Effector CD8-positive, alpha-beta T cell (primary cell): ENCODE data around the gene TRMO.

ENCODE experiments used
- DNase-seq: peaks from one replicate; lab custom pipeline; 2025; lab: John Stamatoyannopoulos, UW

Gene TRMO

DNA sequence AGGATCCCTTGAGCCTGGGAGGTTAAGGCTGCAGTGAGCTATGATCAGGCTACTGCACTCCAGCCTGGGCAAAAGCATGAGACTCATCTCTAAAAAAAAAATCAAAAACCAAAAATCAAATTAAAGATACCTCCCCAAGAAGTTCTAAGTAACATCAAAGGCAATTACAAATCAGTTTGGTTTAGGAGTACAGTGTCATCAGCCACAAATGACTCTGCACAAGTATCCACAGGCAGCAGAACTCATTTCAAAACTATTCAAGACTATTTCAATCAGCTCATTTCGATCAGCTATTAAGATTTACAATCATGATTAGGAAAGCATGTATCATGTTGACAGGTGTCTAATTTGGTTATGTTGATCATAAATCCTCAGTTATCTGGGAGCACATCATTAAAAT lies 19.1 kb downstream of the TRMO start:
- DNase-seq, result no peak

DNA sequence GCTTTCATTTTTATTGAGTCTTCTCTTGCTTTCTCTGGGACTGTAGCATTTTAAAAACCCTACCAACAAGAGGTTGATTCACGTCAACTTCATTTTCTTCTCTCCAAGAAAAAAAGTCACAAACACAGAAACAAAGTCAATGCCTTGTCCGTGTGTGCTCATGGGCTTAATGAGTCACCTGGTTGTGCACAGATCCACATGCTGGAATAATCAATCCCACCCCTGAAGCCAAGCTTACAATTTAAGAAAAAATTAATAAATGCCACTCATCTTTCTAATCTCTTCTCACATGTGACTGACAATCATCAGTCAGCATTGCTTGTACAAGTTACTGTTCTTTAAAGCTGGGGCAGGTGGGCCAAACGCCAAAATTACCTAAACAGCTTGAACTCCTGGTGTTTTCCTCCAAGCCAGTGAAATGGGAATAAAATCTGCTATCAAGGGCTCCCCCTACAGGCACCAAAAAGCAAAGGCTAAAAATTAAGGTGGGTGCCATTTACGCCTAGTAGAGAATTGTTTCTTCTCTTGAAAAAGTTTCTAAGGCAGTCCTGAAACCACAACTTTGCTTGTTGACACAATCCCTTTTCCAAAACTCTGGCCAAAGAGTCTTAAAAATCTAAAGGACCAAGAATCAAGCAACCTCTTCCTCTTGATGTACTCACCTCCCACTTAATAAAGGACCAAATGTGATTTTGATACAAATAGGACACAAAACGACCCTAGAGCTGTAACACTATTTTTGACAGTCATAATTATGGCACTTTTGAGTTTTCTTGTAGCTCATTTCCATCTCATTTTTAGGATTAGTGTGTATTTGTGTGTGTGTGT lies 21.3 kb downstream of the TRMO start:
- no peak for DNase-seq

DNA sequence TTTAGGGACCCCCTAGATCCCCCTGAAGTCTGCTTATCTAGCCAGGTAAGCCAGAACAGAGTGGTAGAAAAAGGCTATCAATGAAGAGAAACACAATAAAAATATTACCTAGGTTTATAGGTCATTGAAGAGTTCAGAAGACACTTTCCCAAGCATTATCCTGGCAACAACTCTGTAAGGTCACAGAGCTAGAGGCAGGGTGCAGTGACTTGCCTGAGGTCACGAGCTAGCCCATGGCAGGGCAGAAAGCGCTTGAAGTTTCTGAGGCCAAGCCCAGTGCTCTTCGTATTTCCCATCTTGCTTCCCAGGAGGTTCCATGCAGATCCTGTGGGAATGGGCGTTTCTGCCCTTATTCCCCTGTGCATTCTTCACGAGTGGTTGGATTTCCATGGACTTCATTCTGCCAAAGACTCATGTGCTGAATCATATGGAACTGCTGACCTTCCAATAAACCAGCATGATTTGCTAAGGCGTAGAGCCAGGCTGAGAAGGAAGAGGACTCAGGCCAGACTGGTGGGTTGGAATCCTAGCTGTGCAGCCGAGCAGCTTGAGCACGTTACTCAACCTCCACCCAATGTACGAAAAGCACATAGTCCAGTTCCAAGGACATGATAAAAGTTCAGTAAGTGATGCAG lies 22.1 kb downstream of the TRMO start:
- DNase-seq, result no peak

DNA sequence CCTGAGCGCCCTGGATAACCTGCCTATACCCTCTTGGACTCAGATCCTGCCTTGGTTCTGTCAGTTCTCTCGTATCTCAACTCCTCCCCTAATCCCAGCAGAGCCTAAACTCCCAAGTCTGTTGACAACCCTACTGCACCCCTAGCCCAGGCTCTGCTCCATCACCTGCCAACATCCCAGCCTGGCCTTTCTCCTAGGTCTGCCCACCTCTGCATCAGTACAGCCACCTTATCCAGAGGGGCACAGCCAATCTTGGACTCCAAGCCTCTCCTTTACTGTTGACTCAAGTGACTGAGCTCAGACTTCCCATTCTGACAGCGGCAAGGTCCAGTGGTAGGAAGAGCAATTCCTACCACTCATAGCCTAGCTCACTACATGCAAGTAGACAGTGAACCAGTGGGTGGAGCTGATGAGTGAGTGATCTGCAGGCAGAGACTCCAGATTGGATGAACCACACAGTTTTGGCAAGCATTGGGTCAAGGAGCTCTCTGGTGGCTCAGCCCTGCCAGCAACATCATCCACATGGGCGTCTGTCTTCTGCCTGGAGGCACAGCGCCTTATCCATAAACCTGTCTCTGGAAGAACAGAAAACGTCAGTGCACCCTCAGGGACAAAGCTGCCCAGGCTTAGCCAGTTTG lies 26.5 kb downstream of the TRMO start:
- DNase-seq, result no peak

DNA sequence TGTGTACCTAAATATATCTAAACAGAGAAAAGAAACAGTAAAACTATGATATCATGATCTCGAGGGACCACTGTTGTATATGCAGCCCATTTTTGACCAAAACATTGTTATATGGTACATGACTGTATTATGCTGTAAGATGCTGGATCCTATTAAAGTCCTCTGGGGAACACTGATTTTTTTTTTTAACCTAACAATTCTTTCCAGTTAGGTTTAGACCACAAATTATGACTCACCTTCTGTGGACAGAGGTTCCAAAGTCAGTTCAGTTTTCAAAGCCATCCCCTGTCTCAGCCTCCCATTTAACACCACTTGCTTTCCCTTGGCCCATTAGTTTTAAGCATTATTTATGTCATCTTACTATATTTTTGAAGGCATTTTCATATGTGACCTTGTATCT lies 27.1 kb downstream of the TRMO start:
- no peak for DNase-seq

DNA sequence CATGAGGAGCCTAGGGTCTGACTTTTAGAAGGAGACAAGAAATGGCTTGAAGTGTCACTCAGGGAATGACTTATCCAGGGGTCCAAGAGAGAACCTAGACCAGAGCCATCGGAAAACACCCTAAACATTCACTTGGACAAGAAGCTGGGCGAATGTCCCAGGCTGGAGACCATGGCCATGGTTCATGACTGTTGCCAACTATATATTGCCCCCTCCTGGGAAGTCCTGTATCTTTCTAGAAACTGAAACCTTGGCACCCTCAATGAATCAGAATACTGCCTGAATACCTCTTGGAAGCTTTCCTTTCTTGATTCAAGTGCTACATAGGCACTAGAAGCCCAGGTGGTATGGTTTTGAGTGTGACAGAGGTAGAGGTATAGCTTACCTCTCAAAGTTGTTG lies 29.9 kb downstream of the TRMO start:
- no peak for DNase-seq

DNA sequence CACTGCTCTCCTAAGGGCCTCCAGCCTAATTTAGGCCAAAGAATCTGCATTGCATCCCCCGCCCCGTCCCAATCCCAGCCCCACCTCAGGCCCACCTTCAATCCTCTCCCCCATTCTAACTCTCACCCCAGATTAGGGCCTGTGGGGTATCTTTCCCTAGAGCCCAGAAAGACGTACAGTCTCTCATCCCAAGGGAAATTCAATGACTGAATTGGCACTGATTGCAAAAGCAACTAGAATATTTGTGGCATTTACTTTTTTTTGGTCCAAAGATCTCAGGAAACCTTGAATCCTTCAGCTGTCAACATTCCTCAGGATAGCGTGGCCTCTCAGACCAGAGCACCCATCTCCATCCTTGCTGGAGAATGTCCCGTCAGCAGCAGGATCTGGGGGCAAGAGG lies 30.6 kb downstream of the TRMO start:
- no peak for DNase-seq

DNA sequence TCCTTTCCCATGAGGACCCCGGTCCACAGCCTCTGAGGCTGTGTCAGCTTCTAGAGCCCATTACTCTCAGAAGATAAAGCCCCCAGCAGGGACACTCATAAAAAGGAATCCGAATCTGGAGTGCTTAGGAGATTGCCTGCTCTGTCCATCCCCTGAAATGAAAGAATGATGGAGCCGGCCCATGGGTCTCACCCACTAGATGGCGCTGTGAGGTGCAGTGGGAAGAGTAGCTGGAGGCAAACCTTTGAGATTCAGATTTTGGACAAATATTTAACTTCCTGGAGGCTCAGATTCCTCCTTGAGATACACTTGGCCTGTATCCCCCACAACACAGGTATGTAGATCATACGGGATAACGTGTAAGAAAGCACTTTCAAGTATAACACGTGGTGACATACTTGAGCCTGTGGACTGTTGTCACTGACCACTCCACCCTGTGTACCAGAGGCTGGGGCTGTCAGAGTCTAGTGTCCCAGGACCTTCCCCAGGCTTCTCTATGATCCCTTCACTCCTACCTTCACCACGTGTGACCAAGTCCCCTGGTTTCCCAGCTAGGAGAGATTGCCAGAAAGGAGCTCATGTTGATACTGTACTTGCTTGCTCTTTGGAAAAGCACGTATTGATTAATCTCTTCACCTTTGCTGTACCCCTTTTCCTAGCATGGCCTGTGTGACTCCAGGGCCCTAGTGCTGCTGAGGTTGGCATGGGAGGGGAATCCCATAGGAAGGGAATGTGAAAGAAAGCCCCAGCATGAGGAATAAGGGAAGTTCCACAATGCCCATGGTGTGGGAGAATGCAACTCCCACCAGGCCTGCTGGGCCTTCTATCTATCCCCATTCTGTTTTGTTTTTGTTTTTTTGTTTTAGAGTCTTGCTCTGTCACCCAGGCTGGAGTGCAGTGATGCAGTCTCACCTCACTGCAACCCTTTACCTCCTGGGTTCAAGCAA lies 32.1 kb downstream of the TRMO start:
- DNase-seq, result peak; percentile 54

DNA sequence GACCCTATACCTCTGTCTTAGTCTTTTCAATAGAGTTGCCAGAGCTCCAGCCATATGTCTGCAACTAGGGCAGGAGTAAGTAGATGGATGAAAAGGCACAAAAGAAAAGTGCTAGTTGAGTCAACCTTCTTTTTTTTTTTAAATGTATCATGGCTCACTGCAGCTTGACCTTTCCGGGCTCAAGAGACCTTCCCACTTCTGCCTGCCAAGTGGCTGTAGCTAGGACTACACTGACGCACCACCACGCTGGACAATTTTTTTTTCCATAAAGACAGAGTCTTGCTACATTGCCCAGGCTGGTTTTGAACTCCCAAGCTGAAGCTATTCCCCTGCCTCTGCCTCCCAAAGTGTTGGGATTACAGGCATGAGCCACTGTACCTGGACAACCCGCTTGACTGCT lies 42.0 kb downstream of the TRMO start:
- DNase-seq, result no peak

DNA sequence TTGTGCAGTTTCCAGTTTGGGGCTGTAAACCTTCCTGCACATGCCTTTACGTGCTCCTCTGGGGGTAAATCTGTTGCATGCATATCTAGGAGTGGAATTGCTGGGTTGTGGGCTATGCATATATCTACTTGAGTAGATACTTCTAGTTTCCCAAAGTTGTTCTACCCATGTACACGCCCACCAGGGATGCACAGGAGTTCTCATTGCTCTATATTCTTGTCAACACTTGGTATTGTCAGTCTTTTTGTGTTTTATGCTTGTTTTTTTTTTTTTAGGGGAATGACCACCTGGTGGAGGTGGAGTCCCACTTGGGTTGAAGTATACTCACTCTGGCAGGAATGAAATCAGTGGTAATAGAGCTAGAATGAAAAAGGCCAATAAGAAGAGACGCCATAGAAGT lies 46.2 kb downstream of the TRMO start:
- DNase-seq, result no peak

DNA sequence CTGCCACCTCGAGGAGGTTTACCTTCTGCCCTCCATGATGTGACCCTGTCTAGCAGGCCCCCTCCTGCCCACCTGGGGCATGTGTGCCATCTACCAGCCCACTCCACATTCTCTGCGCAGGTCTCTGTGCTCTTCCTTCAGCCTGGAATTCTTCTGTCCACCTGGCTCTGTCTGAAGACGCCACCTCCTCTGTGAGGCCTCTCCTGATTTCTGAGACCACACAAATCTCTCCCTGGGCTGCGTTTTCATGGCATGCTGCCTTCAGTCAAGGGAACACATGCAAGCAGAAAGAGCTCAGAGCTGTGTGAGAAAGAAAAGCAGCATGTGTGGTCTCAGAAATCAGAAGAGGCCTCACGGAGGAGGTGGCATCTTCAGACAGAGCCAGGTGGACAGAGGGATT lies 47.2 kb downstream of the TRMO start:
- DNase-seq, result no peak

DNA sequence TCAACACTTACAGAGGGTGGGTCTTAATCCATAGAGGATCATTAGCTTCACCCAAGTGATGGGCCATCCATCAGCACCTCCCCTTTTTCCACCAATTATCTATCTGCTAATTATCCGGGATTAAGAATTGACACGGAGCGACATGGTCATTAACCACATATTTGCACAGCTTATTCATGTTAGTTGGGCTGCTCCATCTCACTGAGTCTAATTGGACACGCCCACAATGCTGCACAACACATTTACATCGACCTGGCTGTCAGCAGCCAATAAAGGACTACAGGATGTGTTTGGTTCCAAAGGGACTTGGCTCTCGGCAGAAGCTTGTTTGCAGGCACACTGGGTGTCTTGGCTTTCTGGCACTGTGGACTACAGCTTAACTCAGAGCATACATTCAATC lies 47.7 kb downstream of the TRMO start:
- no peak for DNase-seq

DNA sequence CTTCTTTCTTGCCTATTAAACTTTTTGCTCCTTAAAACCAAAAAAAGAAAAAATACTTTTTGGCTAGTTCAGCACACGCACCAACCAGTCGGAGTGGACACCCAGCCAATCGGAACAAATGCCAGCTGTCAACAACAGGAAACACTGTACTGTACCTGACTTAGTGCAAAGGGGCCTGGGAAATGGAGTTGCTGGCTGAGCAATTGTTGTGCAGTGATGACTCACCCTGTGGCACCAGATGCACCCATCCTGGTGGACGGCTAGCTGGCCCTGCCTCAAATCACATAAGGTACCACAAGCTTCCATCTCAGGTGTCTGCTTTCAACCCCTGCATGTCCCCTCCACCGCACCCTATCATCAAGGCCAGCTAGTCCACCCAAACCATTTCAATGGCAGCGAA lies 48.4 kb downstream of the TRMO start:
- DNase-seq, result no peak

DNA sequence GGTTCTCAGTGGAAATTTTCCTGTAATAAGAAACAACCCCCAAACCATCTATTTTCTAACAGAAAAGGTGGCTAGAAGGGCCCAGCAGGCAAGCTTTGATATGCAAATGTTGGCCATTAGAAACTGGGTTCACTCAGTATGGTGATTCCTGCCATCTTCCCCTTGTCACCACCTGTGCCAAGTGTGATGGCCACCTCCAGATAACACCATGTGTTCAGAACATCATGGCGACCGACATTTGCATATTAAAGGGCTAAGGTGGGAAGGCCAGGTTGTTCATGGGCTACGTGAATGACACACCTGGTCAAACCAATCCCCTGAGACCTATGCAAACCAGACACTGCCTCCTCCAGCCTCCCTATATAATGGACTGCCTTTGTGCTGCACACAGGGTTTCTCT lies 48.9 kb downstream of the TRMO start:
- no peak for DNase-seq

DNA sequence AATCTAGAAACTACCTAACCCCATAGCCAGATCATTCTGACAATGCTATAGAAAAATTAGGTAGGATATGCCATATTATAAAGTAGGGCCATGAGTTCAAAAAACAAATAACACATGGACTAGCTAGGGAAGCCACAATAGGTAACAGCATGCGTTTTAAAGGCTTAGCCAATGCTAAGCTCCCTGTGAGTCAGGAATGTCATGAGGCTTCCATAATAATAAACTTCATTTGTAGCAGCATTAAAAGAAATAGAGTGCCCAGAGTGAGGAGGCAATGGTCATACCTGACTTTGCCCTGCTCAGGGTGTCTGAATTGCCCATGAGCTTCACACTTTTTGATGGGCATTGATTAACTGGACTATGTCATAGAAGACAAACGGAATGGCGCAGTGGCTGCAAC lies 53.4 kb downstream of the TRMO start:
- no peak for DNase-seq

DNA sequence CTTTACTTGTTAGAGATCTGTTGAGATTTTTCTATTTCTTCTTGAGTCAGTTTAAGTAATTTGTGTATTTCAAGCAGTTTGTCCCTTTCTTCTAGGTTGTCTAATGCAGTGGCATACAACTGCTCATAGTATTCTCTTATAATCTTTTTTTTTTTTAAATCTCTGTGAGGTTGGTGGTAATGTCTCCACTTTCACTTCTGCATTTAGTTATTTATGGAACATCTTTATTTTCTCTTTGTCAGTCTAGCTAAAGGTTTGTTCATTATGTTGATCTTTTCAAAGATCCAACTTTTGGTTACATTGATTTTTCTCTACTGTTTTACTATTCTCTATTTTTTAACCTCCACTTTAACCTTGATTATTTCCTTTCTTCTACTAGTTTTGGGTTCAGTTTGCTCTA lies 55.5 kb downstream of the TRMO start:
- DNase-seq, result no peak

DNA sequence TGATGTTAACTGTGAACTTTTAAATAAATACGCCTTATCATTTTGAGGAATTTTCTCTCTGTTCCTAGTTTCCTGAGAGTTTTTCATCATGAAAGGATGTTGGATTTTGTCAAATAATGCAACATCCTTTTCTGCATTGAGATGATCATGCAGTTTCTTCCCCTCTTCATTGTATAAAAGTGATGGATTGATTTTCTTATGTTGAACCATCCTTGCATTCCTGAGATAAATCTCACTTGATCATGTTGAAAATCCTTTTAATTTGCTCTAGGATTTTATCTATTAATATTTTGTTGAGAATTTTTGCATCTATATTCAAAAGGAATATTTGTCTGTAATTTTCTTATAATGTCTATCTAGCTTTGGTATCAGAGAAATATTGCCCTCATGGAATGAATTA lies 56.0 kb downstream of the TRMO start:
- no peak for DNase-seq

DNA sequence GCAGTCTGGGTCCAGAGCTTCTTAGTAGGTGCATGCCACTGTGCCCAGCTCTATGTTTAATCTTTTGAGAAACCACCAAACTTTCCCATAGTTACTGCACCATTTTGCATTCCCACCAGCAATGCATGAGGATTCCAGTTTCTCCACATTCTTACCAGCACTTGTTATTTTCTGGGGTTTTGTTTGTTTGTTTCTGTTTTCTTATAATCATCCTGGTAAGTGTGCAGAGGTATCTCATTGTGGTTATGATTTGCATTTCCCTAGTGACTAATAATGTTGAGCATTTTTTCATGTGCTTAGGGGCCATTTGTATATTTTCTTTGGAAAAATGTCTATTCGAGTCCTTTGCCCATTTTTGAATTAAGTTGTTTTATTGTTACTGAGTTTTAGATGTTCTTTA lies 57.9 kb downstream of the TRMO start:
- no peak for DNase-seq

DNA sequence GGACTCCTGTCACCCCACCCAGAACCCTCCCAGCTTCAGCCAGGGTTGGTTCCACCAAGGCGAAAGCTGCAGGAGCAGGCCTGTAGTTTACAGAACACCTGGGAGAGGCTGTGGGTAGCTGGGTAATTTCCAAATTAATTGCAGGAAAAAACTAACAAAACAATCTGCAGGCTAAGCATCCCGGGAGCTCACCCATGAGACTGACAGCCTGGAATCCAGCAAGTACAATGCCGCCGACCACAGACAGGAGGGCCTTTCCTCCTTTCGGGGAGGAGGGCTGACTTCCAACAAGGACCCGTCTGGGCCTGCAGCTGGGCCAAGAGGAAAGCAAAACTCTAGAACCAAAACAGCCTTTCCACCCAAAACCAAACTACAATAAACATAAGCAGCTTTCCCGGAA lies 59.0 kb downstream of the TRMO start:
- DNase-seq, result no peak

DNA sequence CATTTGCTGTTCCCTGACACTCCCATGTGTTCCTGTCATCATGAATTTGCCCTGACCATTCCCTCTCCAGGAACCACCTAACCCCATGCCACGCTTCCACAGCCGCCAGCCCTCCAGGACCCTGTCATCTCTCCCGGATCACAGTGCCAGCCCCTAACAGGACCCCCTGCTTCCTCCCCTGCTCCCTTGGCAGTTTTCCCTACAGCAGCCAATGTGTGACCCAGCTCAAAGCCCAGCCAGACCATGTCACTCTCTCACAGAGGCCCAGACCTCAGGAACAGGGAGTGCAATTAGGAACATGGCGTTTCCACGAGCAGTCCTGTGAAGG lies 61.2 kb downstream of the TRMO start:
- DNase-seq, result no peak

DNA sequence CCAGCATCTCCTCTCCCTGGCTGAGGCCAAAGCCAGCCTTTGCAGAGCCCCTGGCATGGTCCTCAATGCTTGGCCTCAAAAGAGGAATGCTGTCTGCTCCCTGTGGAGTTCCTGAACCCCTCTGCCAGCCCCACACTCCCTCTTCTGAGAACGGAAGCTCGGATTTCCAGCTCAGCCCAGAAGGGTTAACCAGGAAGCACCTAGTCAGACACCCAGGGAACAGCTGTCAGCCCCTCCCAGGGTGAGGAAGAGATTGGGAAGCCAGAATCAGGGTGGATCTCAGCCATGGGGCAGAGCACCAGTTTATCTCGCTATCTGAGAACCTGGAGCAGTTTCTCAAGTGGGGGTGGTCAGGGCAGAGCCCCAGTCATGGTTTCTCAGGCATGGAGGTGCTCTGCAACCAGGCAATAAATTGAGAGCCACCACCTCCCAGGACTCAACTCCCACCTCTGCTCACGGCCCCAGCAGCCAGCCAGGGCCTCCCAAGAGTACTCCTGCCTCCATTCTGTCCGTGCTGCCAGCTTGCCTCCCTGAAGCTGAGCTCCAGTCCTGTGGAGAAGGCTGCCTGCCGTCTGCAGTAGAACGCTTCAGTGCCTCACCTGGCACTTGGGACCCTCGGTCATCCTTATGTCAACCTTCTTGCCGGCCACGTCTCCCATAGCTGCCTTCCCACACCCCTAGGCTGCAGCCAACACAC lies 61.7 kb downstream of the TRMO start:
- DNase-seq, result no peak

DNA sequence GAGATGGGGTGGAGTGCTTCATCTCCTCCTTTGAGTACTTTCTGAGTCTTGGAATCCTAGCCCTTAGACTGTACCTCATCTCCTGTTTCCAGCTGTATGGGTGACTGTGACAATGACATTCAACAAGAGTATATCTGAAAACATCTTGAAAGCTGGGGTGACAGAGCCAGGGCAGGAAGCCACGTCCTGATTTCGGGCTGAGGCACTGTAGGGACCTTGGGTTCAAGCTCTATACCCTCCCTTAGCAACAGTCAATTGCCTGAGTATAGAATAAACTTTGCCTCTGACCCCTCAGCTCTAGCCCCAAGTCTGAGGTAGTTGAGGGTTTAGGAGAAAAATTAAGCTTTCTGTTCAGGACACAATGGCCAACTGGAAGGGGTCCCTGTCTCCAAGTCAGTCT lies 63.0 kb downstream of the TRMO start:
- no peak for DNase-seq
